ENCODE measurements around the gene DYDC1.
A peak's percentile ranks its signal among the peaks of the same experiment; 100 is the strongest.
"Not testable (repeated sequence)": the region's sequence is repeated elsewhere in the genome, so short reads cannot be mapped to it uniquely, and the experiment has no call there.

Gene DYDC1

GRCh38 chr10:80333983-80334382 lies 22.6 kb downstream of the DYDC1 start:
- DNase-seq, result no peak

- no peak for DNase-seq
Observed at GRCh38 chr10:80324891-80325364, 31.6 kb downstream of the DYDC1 start.

- peak; percentile 49 for DNase-seq
Observed at GRCh38 chr10:80324086-80324485, 32.5 kb downstream of the DYDC1 start.

- DNase-seq, result no peak
Observed at GRCh38 chr10:80323311-80323710, 33.2 kb downstream of the DYDC1 start.

- DNase-seq, result no peak
Observed at GRCh38 chr10:80322711-80323110, 33.8 kb downstream of the DYDC1 start.

- no peak for DNase-seq
Observed at GRCh38 chr10:80322158-80322557, 34.4 kb downstream of the DYDC1 start.

GRCh38 chr10:80321183-80321582 lies 35.4 kb downstream of the DYDC1 start:
- DNase-seq, result no peak

- DNase-seq, result no peak
Observed at GRCh38 chr10:80320377-80320776, 36.2 kb downstream of the DYDC1 start.

- DNase-seq, result no peak
Observed at GRCh38 chr10:80319725-80320290, 36.7 kb downstream of the DYDC1 start.

- no peak for DNase-seq
Observed at GRCh38 chr10:80319318-80319717, 37.2 kb downstream of the DYDC1 start.

- DNase-seq, result no peak
Observed at GRCh38 chr10:80318742-80319141, 37.8 kb downstream of the DYDC1 start.

- no peak for DNase-seq
Observed at GRCh38 chr10:80315391-80315790, 41.2 kb downstream of the DYDC1 start.

GRCh38 chr10:80313523-80313922 lies 43.0 kb downstream of the DYDC1 start:
- no peak for DNase-seq

- not testable (repeated sequence) for DNase-seq
Observed at GRCh38 chr10:80305989-80306388, 50.6 kb downstream of the DYDC1 start.

GRCh38 chr10:80296942-80297341 lies 59.6 kb downstream of the DYDC1 start:
- DNase-seq, result no peak

GRCh38 chr10:80292607-80293239 lies 63.8 kb downstream of the DYDC1 start:
- no peak for DNase-seq

GRCh38 chr10:80290474-80291220 lies 65.9 kb downstream of the DYDC1 start:
- DNase-seq, result no peak

- DNase-seq, result peak; percentile 34
Observed at GRCh38 chr10:80289451-80290287, 66.9 kb downstream of the DYDC1 start, which contains the start of gene MAT1A. Gene MAT1A (minus strand): TSS chr10:80289658. CDS start chr10:80289423, 235 bp downstream.

- no peak for DNase-seq
Observed at GRCh38 chr10:80288849-80289248, 67.7 kb downstream of the DYDC1 start.
